IPS DF 4.7 (cell line): ENCODE measurements around the gene SCAI.
"Not testable (repeated sequence)": the region's sequence is repeated elsewhere in the genome, so short reads cannot be mapped to it uniquely, and the experiment has no call there.

Experiments
- DNase-seq: peaks from one replicate; pipeline ENCODE4 v3.0.0-alpha.2; 2013; ENCODE audit warnings: low spot score; ENCODE audit errors: extremely low read depth

Gene SCAI

DNA sequence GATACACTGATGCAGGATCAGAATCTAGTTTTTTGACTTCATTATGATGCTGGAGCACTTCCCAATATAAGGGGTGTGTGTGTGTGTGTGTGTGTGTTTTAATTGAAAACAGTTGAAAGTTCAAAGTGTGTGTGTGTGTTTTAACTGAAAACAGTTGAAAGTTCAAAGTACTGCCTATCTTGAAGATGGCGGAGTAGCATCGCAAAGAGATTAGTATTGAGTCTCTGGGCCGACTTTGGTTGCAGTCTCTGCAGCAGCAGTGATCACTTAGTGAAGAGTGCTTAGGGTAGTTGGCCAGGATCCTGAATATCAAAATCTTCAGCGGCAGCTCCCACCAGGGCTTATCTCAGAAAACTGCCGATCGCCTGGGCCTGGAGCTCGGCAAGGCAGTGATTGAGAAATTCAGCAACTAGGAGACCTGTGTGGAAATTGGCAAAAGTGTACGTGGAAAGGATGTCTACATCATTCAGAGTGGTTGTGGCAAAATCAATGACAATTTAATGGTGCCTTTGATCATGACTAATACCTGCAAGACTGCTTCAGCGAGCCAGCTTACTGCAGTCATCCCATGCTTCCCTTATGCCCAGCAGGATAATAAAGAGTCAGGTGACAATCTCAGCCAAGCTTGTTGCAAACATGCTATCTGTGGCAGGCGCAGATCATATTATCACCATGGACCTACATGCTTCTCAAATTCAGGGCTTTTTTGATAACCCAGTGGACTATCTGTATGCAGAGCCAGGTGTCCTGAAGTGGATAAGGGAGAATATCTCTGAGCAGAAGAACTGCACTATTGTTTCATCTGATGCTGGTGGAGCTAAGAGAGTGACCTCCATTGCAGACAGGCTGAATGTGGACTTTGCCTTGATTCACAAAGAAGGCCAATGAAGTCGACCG, 7.3 kb upstream of the SCAI start:
- DNase-seq: no peak

DNA sequence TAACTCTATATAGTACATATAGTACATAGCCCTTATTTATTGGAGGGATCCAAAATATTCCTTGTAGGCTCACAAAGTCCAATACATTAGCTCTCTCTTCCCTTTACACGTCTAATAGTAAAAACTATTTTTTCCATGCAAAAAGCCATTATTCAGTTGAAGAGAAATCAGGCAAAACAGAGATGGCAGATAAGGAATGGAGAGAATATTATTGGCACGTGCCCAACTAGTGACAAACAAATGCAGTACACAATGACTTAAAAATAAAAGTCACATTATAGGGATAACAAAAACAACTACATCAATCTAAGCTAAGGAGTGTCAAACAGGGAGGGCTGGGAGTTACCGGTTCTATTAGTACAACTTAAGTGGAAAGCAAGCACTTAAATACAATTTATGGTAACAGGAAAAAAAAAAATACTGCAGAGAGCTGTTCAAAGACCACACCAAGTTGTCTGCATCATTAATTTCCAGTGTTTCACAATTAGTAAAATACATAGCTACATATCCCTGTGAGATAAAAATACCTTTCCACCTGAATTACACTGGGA, 4.1 kb upstream of the SCAI start:
- no peak for DNase-seq

DNA sequence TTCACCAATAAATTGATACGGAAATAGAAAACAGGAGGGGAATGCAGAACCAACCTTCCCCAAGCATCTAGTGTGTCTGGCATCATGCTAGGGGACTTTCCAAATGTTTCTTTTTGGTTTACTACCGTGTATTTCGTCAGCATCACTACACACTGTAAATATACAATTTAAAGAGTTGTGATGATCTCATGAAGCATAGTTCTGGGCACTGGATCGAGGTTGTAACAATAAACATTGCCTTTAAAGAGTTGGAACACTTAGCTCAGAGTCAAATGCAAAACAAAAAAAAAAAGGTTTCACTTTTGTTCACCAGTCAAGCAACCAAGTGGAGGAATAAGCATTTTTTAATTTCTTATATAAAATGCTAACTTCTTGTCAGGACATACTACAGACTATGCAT, 2.9 kb upstream of the SCAI start:
- DNase-seq: no peak

DNA sequence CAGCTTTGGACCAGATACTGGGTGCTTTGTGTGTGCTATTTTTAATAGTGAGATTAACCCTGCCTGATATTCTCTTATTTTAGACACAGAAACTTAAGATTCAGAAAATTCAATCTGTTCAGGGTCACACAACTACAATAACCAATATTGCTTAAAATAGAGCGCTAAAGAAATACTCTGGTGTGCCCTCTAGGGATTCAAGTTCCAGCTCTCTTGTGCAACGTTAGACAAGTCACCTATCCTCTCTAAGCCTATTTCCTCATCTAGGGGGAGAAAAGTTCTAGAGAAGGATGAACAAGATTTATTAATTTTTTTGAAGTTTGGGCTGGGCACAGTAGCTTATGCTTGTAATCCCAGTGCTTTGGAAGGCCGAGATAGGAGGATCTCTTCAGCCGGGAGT, 2.1 kb upstream of the SCAI start:
- no peak for DNase-seq

DNA sequence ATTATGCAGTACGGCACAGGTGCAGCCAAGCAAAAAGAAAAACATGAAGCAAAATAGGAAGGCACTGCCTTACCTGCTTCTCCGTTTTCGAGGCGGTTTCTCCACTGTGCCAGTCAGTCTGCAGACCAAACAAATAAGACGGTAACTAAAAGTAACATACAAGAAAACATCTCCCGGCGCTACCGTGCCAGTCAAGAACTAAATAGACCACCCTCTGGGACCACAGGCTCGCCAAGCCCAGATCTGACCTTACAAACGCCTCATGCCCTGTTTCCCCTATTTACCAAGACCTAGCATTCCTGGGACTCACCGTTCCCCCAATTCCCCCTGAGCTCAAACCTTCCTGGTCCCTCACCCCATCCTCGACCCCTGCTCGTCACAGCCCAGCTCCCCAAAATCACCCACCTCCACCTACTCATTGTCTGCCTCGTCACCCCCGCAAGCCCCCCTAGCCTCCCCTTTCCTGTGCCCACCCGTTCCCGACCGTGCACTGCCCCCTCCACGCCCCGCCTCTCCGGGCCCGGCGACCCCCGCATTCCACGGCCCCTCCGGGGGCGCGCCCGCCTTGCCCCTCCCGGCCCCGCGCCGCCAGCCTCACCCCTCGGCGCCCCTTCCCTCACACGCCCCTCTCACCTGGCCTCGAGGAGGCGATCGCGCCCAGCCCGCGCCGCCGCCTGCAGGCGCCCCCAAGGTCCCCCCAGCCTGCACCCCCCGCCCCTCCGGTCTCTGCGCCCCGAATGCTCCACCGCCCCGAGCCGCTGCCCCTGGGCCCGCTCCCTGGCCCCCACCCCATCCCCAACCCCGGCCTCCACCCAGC, 560 bp downstream of the SCAI start:
- no peak for DNase-seq

DNA sequence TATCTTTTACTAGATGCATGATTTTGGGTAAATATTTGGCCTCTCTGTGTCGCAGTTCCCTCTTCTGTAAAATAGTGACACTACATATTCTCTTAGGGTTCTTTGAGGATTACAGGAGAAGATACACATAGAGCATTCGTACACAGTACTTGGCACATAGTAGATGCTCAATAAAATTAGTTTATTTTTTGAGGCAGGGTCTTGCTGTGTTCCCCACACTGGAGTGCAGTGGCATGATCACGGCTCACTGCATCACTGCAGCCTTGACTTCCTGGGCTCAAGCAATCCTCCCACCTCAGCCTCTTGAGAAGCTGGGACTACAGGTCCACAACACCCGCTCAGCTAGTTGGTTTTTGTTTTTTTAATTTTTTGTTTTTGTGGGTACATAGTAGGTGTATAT, 1.6 kb downstream of the SCAI start:
- DNase-seq: no peak

DNA sequence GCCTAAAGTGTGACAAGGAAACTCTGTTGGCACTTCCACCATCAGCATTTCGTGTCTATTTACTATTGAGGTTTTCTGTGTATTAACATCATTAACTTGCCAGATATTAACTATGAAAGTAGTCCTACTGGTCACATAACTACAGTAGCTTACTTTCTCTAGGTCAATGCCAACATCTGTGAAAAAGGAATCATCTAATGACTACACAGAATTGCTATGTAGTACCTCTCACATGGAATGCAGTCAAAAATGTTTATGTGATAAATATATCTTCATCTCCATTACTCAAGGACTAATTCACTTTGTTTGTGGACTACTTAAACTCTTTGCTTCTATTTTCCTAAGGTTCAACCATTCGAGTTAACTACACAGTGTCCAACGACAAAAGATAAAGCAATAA, 2.1 kb downstream of the SCAI start:
- no peak for DNase-seq

DNA sequence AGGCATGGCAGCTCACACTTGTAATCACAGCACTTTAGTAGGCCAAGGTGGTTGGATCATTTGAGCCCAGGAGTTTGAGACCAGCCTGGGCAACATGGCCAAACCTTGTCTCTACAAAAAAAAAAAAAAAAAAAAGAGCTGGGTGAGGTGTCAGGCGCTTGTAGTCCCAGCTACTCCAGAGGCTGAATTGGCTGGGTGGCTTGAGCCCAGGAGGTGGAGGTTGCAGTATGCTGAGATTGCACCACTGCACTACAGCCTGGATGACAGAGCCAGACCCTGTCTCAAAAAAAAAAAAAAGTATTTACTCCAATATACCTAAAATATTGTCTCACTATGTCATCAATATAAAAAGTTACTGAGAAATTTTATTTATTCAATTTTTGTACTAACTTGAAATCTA, 2.8 kb downstream of the SCAI start:
- no peak for DNase-seq

DNA sequence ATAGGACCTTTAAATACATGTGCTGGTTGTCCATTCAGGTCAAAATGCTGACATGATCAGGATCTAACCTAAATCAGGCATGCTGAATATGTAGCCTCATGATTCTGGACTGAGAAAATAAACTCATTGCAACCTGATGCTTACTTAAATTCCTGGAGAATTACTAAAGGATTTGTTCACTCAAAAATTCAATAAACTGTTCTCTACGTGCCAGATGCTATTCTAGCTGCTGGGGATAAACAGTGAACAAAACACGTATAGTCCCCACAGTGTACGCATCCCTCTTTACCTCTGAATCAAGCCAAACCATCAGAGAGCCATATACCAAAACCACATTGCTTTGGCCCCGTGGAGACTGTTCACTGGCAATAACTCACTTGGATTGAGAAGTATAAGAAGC, 6.1 kb downstream of the SCAI start:
- no peak for DNase-seq

DNA sequence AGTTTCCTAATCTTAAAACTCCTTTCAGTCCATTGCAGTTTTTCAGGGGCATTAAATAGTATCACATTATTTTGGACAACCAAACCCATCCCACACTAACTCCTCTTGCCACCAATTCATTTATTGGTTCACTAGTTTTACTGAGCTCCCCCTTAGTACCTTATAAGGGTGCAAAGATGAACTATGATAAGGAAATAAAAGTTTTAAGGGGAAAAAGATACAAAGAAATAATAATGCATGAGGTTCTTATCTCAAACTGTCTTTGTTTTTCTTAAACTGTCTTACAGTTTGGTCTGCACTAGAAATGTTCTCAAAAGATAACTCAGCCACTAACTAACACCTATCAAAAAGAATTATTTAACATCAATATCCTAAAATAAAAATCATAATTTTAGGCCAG, 8.4 kb downstream of the SCAI start:
- DNase-seq: no peak

DNA sequence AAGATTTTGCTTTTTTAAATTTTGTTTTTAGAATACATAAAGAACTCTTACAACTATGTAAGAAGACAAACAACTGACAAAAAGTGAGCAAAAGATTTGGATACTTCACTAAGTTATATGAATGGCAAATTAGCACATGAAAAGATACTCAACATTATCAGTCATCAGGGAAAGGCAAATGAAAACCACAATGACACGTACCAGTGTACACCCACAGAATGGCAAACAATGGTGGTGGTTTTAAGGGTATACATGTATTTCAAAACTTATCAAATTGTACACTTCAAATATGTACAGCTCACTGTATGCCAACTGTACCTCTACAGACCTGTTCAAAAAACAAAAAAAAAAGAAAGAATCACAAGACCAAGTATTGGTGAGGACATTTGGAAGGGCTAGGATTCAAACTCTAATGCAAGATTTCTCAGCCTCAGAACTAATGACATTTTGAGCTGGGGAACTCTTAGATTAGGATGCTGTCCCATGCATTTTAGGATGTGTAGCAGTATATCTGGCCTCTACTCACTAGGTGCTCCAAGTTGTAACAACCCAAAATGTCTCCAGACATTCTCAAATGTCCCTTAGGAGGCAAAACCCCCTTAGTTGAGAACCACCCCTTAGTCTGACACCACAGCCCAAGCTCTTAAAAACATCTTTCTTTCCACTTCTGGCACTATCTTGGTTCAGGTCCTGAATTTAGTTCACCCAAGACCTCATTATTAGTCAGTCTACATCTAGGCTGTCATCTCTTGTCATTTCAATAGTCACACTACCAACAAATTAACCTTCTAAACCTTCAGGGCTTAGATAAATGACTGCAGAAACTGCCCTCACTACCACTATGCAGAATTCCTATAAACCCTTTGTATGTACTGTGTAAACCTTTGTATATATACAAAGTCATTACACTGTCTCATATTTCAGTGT, 9.7 kb downstream of the SCAI start:
- DNase-seq: no peak

DNA sequence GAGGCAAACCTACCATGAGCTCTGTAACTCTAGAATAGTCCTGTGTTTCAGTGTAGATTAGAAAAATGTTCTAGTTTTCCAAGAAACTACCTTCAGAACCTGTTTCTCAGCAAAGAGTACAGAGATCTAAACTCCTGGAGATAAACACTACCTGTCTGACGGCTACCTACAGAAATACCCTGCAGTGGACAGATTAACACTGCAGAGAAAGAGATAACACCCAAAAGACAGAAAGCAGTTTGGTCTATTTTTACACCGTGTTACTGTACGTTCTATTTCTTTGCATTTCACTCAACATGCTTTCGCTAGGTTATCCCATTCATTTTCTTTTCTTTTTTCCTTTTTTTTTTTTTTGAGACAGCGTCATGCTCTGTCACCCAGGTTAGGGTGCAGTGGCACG, 11.6 kb downstream of the SCAI start:
- no peak for DNase-seq

DNA sequence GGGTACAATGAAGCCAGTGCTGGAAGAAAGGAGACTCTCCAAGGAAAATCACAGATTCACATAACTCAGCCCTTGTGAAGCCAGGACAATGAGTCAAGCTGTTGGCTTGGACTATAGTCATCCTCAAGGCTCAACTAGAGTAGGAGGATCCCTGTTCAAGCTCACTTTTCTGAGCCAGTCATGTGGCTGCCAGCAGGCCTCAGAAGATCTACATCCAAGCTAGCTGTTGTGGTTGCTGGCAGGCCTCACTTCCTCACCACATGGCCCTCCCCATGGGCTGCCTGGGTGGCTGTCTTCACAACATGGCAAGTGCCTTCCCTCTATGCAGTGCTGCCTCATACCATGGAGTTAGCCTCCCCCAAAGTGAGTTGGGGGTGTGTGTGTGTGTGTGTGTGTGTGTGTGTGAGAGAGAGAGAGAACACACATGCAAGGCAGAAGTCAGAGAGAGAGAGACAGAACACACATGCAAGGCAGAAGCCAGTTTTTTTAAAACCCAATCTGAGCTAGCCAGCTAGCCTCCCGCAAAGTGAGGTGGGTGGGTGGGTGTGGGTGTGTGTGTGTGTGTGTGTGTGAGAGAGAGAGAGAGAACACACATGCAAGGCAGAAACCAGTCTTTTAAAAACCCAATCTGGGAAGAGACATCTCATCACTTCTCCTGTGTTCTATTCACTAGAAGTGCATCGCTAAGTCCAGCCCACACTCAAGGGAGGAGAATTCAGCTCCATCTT, 17.1 kb downstream of the SCAI start:
- no peak for DNase-seq

DNA sequence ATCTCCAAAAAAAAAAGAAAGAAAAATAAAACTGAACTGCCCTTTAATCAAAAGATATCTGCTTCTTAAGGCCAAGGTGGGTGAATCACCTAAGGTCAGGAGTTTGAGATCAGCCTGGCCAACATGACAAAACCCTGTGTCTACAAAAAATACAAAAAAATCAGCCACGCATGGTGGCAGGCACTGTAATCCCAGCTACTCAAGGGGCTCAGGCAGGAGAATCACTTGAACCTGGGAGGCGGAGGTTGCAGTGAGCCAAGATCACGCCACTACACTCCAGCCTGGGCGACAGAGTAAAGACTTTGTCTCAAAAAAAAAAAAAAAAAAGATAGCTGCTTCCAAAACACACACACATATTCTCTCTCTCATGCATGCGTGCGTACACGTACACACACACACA, 17.8 kb downstream of the SCAI start:
- no peak for DNase-seq

DNA sequence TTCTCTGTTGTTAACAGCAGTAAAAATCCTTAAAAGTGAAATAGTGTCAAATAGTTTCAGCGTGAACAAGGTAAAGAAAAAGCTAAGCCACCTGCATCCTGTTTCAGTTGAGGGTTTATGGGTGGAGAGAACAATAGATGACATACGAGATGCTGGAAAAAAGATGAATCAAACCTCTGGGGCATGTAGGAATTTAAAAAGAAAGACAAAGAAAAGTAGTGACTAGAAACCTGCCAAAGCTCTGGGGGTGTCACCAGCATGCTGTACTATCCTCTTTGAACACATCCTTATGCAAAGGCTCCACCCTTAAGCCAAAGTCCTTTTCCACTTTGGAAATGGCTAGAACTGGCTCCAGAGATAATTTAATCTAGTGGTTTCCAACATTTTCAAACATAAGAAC, 22.2 kb downstream of the SCAI start:
- no peak for DNase-seq

DNA sequence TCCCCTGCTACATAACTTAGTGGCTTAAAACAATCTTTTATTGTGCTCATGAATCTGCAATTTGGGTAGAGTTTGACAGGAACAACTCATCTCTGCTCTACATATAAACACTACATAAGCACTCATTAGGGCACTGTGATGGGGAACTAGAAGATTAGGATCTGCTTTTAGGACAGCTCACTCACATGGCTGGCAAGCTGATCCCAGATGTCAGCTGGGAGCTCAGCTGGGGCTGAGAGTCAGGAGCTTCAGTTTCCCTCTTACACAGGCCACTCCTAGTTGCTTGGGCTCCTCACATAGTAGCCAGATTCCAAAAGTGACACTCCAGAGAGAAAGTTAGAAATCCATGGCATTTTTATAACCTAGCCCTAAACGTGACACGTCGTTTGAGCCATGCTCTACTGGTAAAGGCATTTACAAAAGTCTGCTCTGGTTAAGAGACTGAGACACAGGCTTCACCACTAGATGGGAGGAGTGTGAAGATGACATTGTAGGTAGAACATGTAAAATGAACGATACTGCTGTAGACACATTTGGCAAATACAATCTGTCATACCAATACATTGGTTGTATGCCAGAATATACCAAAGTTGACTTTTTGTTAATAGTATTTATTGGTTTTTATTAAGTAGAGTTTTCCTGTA, 23.6 kb downstream of the SCAI start:
- no peak for DNase-seq

DNA sequence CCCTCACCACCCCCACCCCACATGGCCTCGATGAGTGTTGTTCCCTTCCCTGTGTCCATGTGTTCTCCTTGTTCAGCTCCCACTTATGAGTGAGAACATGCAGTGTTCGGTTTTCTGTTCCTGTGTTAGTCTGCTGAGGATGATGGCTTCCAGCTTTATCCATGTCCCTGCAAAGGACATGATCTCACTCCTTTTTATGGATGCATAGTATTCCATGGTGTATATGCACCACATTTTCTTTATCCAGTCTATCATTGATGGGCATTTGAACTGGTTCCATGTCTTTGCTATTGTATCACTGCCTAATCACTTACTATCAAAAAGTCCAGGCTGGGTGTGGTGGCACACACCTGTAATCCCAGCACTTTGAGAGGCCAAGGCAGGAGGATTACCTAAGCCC, 24.6 kb downstream of the SCAI start:
- DNase-seq: not testable (repeated sequence)

DNA sequence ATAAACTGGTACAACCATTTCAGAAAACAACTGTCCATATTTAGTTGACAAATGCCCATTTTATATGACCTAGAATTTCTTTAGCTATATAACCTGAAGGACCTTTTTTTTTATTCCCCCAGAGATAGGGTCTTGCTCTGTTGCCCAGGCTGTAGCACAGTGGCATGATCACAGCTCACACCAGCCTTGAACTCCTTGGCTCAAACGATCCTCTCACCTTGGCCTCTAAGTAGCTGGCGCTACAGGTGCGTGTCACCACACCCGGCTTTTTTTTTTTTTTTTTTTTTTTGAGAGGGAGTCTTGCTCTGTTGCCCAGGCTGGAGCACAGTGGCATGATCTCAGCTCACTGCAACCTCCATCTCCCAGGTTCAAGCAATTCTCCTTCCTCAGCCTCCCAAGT, 28.8 kb downstream of the SCAI start:
- not testable (repeated sequence) for DNase-seq

DNA sequence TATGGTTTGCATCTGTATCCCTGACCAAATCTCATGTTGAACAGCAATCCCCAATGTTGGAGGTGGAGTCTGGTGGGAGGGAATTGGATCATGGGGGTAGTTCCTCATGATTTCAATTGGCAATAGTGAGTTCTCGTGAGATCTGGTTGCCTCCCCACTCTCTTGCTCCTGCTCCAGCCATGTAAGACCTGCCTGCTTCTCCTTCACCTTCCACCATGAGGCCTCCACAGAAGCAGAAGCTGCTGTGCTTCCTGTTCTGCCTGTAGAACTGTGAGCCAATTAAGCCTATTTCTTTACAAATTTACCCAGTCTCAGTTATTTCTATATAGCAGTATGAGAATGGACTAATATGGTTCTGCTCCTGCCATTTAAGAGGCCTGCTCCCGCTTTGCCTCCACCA, 32.9 kb downstream of the SCAI start:
- DNase-seq: no peak

DNA sequence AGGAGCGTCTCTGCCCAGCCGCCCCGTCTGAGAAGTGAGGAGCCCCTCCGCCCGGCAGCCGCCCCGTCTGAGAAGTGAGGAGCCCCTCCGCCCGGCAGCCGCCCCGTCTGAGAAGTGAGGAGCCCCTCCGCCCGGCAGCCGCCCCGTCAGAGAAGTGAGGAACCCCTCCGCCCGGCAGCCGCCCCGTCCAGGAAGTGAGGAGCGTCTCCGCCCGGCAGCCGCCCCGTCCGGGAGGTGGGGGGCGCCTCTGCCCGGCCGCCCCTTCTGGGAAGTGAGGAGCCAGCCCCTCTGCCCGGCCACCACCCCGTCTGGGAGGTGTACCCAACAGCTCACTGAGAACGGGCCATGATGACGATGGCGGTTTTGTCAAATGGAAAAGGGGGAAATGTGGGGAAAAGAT, 34.8 kb downstream of the SCAI start:
- not testable (repeated sequence) for DNase-seq
